ENCODE results near the gene TMF1. TPM values are rescaled to one million over a fixed set of nuclear protein-coding genes. Genes with fewer than 3 reads are reported as not detected.

The TMF1 gene
- total and polyA plus RNA-seq, 2 of the 8 experiments (the other 6 are each of a cell fraction or from before 2014, with no cell fraction given): 1.4 to 18.3 TPM

GRCh38 chr3:68972358-68972979 is 79.7 kb downstream of the TMF1 start:
- 34% methylated on average over 11 of the region's 11 CpGs; no CpG with 5 or more reads in 1 of the 2 experiments for WGBS, 2 experiments (ENCODE audit: extremely low coverage in 1 of 2, insufficient coverage in 1 of 2, insufficient read length in 1 of 2, insufficient replicate concordance in 2 of 2, low coverage in 1 of 2, low lambda C conversion rate in 2 of 2, missing lambda C conversion rate in 1 of 2)
- no peak overlapping the region for H3K9ac ChIP-seq (replicated peaks in 1 of 4; ENCODE audit: extremely low read depth in 1 of 4, low read depth in 3 of 4, low read length in 3 of 4)
- FAIRE-seq (peak; percentile 93), DNase-seq (ENCODE audit: low read depth in 1 of 2, low spot score in 2 of 2) (peak; percentile 53 to 85)
- H2BK15ac ChIP-seq (ENCODE audit: low read length): no peak overlapping the region
- no peak overlapping the region for H3K27ac ChIP-seq (ENCODE audit: low read depth, low read length)
- ChIA-PET POLR2A (ENCODE audit: partially characterized antibody) (interaction anchor here (0.8 kb wide), 1 partner anchor 35 kb away, joined by 3 read pairs; no protein-coding TSS in a partner anchor), CTCF (ENCODE audit: partially characterized antibody) (interaction anchor here (0.6 to 5.0 kb wide), 28 partner anchors 10 to 525 kb away, joined by 3 to 51 read pairs (median 4); partner anchors contain the start of gene TAFA4)
- no peak overlapping the region for H2BK12ac ChIP-seq (ENCODE audit: low read depth, low read length)
- H2BK20ac ChIP-seq (ENCODE audit: low read length): no peak overlapping the region
- H3K79me1 ChIP-seq (ENCODE audit: low read depth, low read length): no peaks in the 10 kb centered on the region
- H3K79me2 ChIP-seq (ENCODE audit: control insufficient read depth in 1 of 2, insufficient read depth in 2 of 2, low read length in 2 of 2): no peaks in the 10 kb centered on the region
- no peak overlapping the region for H4K8ac ChIP-seq (ENCODE audit: extremely low read depth, insufficient read depth, low read length)
- no peaks in the 10 kb centered on the region for H4K20me1 ChIP-seq (replicated peaks in 1 of 2; ENCODE audit: control insufficient read depth in 1 of 2, insufficient read depth in 2 of 2, low read length in 2 of 2)
- no peak overlapping the region for H4K91ac ChIP-seq (replicated peaks; ENCODE audit: insufficient read length, low read length)
- H3K14ac ChIP-seq (ENCODE audit: insufficient read length): no peak overlapping the region
- H3K9me3 ChIP-seq (ENCODE audit: insufficient read depth in 2 of 2, low read depth in 1 of 2, low read length in 1 of 2): no peaks in the 10 kb centered on the region
- no peak overlapping the region for H3K23ac ChIP-seq (ENCODE audit: insufficient read length)
- H3K18ac ChIP-seq (ENCODE audit: extremely low read depth, low read length): no peak overlapping the region
- peaks cover 0 to 6% (median 2%) of the 10 kb centered on the region in 4 experiments; a peak in 2 of 8 replicates for H3K36me3 ChIP-seq (ENCODE audit: control insufficient read depth in 2 of 4, insufficient read depth in 4 of 4, low read length in 3 of 4)
- no peak overlapping the region for H3K4ac ChIP-seq (replicated peaks; ENCODE audit: insufficient read length, low read depth, low read length)
- no peaks in the 10 kb centered on the region; the same call in 1 of the 2 replicates for H3K23me2 ChIP-seq (ENCODE audit: low read depth, low read length)
- H4K5ac ChIP-seq (ENCODE audit: insufficient read length, low read depth, low read length): no peak overlapping the region
- no peak overlapping the region for H3K56ac ChIP-seq (replicated peaks; ENCODE audit: insufficient read length, low read depth, low read length)
- no peak overlapping the region for H2AK5ac ChIP-seq (ENCODE audit: low read depth, low read length)
- no peak overlapping the region for H2BK120ac ChIP-seq (replicated peaks; ENCODE audit: low read depth, low read length)
- no peak overlapping the region for H3K4me3 ChIP-seq (ENCODE audit: extremely low read depth in 1 of 4, insufficient read depth in 2 of 4, low read depth in 3 of 4, low read length in 4 of 4)
- H2BK5ac ChIP-seq (ENCODE audit: low read depth, low read length): no peak overlapping the region
- no peaks in the 10 kb centered on the region for H3K27me3 ChIP-seq (replicated peaks in 1 of 4; ENCODE audit: control insufficient read depth in 3 of 4, extremely low read depth in 1 of 4, insufficient read depth in 3 of 4, low read length in 3 of 4)
- H3K4me1 ChIP-seq (replicated peaks in 1 of 4; ENCODE audit: control insufficient read depth in 3 of 4, insufficient read depth in 4 of 4, low read length in 3 of 4): peaks cover 0 to 2% (median 0%) of the 10 kb centered on the region in 4 experiments; a peak in 1 of 7 replicates
- no peak overlapping the region for H2AFZ ChIP-seq (ENCODE audit: low read length)
- no peak overlapping the region for H3K4me2 ChIP-seq (ENCODE audit: insufficient read depth in 1 of 2, low read depth in 2 of 2, low read length in 2 of 2)
- TF ChIP-seq TEAD4 (IDR thresholded peaks at IDR 0.05; ENCODE audit: low read depth, low read length) (peak; percentile 71), CTBP2 (IDR thresholded peaks at IDR 0.05; ENCODE audit: borderline replicate concordance, insufficient read depth, insufficient read length, low read length) (no peak), POLR2A (IDR thresholded peaks at IDR 0.05; ENCODE audit: control extremely low read depth in 1 of 2, low read depth in 2 of 2, low read length in 2 of 2) (no peak), JUND (IDR thresholded peaks at IDR 0.05; ENCODE audit: low read length) (0 out of 2 replicates have a peak, but pooled peaks have one; percentile 23), CTCF (IDR thresholded peaks at IDR 0.05; ENCODE audit: control extremely low read depth in 1 of 3, insufficient read depth in 1 of 3, low read depth in 1 of 3, low read length in 3 of 3) (peak; percentile 90 to 99 (median 91)), CEBPB (IDR thresholded peaks at IDR 0.05; ENCODE audit: low read depth, low read length) (no peak), RAD21 (IDR thresholded peaks at IDR 0.05 in 1 of 2, conservative IDR thresholded peaks at IDR 0.05 in 1 of 2; ENCODE audit: low read depth in 2 of 2, low read length in 2 of 2) (peak; percentile 99), PHF8 (conservative IDR thresholded peaks at IDR 0.05; ENCODE audit: low read depth, low read length) (no peak)
- TF ChIP-seq, protein P1, sequence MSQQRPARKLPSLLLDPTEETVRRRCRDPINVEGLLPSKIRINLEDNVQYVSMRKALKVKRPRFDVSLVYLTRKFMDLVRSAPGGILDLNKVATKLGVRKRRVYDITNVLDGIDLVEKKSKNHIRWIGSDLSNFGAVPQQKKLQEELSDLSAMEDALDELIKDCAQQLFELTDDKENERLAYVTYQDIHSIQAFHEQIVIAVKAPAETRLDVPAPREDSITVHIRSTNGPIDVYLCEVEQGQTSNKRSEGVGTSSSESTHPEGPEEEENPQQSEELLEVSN (IDR thresholded peaks at IDR 0.05): peak; percentile 33; the same call in 1 of the 2 replicates

Data from H1 (cell line).